HUES48 (cell line): ENCODE measurements around the gene LYZL2.

Source experiments
- H3K27ac ChIP-seq: one replicate; pipeline ENCODE4 v1.7.0; 2013; ENCODE audit warnings: low read depth, low read length, inconsistent platforms
- H3K27me3 ChIP-seq: 2 replicates; pipeline ENCODE4 v1.6.1; 2013; ENCODE audit warnings: mild to moderate bottlenecking, low read length; ENCODE audit not compliant: control insufficient read depth, insufficient read depth
- H3K36me3 ChIP-seq: 2 replicates; pipeline ENCODE4 v1.6.1; 2013; ENCODE audit warnings: low read length; ENCODE audit not compliant: control insufficient read depth, insufficient read depth
- H3K4me1 ChIP-seq: 2 replicates; pipeline ENCODE4 v1.6.1; 2013; ENCODE audit warnings: mild to moderate bottlenecking, low read length; ENCODE audit not compliant: control insufficient read depth, insufficient read depth
- H3K4me3 ChIP-seq: 2 replicates; pipeline ENCODE4 v1.5.1; 2013; ENCODE audit warnings: mild to moderate bottlenecking, low read depth, low read length
- H3K9ac ChIP-seq: 2 replicates; pipeline ENCODE4 v1.6.1; 2013; ENCODE audit warnings: mild to moderate bottlenecking, low read depth, low read length, moderate library complexity
- H3K9me3 ChIP-seq: 2 replicates; pipeline ENCODE4 v1.6.1; 2013; ENCODE audit warnings: low read length; ENCODE audit not compliant: control insufficient read depth, insufficient read depth

The LYZL2 gene

GRCh38 chr10:30574432-30574796 is 55.1 kb downstream of the LYZL2 start:
- Histone ChIP-seq H3K36me3 (no peaks in the 10 kb centered on the region), H3K27ac (no peak overlapping the region), H3K4me3 (no peak overlapping the region), H3K4me1 (peaks cover 7% of the 10 kb centered on the region), H3K9ac (no peak overlapping the region), H3K27me3 (no peaks in the 10 kb centered on the region), H3K9me3 (no peaks in the 10 kb centered on the region)

DNA sequence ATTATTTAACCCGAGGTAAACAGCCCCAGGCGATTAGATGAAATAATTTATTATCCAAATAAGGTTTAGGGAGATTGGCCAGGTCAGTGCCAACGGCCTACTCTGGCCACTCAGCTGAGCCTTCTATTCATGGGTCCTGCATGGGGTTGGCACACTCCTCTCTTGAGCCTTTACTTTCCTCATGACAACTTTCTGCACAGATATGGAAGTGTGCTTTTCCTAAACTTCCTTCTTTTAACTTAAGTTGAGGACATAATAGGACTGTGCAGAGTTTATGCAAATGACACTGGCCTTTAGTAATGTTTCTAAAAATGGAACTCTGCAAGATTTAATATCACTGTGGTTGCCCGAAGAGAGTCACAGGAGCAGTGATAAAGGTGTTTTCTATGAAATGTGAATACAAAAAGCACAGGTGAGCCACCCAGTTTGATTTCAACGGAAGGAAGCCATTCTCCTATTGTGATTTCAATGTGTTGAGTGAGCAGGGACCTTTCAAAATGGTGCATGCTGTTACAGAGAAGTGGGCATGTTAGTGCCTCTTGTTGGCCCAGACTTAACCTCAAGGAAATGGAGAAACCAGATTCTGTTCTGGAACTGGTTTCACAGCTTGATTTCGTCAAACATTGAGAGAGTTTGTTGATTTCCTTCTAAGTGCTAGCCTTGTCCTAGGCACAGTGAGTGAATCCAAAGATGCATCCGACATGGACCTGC is 55.7 kb downstream of the LYZL2 start:
- no peaks in the 10 kb centered on the region for H3K27me3 ChIP-seq
- no peaks in the 10 kb centered on the region for H3K9me3 ChIP-seq
- no peak overlapping the region for H3K27ac ChIP-seq
- H3K4me3 ChIP-seq: no peak overlapping the region
- H3K36me3 ChIP-seq: no peaks in the 10 kb centered on the region
- no peak overlapping the region for H3K9ac ChIP-seq
- peaks cover 7% of the 10 kb centered on the region for H3K4me1 ChIP-seq

GRCh38 chr10:30565449-30565848 is 64.1 kb downstream of the LYZL2 start:
- Histone ChIP-seq H3K27me3 (no peaks in the 10 kb centered on the region), H3K9me3 (no peaks in the 10 kb centered on the region), H3K4me1 (no peaks in the 10 kb centered on the region), H3K27ac (no peak overlapping the region), H3K4me3 (no peak overlapping the region), H3K36me3 (no peaks in the 10 kb centered on the region), H3K9ac (no peak overlapping the region)

DNA sequence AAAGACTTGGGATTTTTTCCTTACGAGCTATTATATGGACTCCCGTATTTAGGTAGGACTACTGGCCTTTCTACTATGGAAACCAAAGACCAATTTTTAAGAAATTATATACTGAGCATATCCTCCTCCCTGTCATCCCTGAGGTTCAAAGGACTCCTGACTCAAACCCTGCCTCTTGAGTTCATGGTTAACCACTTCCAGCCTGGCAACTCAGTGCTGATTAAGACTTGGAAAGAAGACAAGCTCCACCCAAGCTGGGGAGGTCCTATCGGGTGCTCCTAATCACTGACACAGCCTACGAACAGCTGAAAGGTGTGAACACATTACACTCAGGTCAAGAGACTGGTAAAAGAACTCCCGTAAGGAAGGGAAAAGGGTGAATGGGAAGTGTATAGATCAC is 66.8 kb downstream of the LYZL2 start:
- Histone ChIP-seq H3K4me3 (no peak overlapping the region), H3K9me3 (no peaks in the 10 kb centered on the region), H3K27me3 (no peaks in the 10 kb centered on the region), H3K9ac (no peak overlapping the region), H3K4me1 (peaks cover 8% of the 10 kb centered on the region), H3K27ac (no peak overlapping the region), H3K36me3 (no peaks in the 10 kb centered on the region)
